IMR-90 (cell line): ENCODE data around the gene RTP5. TPM values are rescaled to one million over a fixed set of nuclear protein-coding genes. Genes with fewer than 3 reads are reported as not detected.

Experiments used
- ATAC-seq: fragments of 200-7000 bp; cut with Tn5 transposase; 2 replicates; pipeline ENCODE4 v1.9.1; 2020; ENCODE audit warnings: low read depth, mild to moderate bottlenecking, moderate library complexity
- BruUV-seq: library from RNA; stranded (reverse); fragments of 400-500 nt; replicated peaks from 2 replicates; lab custom pipeline; 2021; lab: Mats Ljungman, UMichigan
- CTCF ChIA-PET: fragments of 300-600 bp; formaldehyde crosslinking; extraction: SDS; loops from one replicate; lab custom pipeline; 2021; ENCODE audit warnings: antibody characterized with exemption; lab: Yijun Ruan, JAX
- POLR2A ChIA-PET: fragments of 300-600 bp; sonication (Branson Sonifier 250); formaldehyde crosslinking; loops from one replicate; lab custom pipeline; 2022; ENCODE audit warnings: antibody characterized with exemption; ENCODE audit not compliant: unreplicated experiment; lab: Charles Lee
- DNase-seq: peaks from one replicate; pipeline ENCODE4 v3.0.0; 2013
- H2AFZ ChIP-seq: replicated peaks from 2 replicates; pipeline ENCODE3; 2013; ENCODE audit warnings: low read length, mild to moderate bottlenecking; ENCODE audit not compliant: poor library complexity
- H2AK5ac ChIP-seq: 2 replicates; pipeline ENCODE4 v1.6.1; 2013; ENCODE audit warnings: low read depth, low read length, inconsistent platforms
- H2AK9ac ChIP-seq: replicated peaks from 2 replicates; pipeline ENCODE3; 2013; ENCODE audit warnings: mild to moderate bottlenecking, low read depth, low read length, moderate library complexity; ENCODE audit not compliant: poor library complexity
- H2BK120ac ChIP-seq: 2 replicates; pipeline ENCODE4 v1.6.1; 2013; ENCODE audit warnings: low read depth, low read length, inconsistent platforms
- H2BK15ac ChIP-seq: 3 replicates; pipeline ENCODE4 v1.6.1; 2013; ENCODE audit warnings: low read depth, low read length, inconsistent platforms
- H2BK20ac ChIP-seq: 2 replicates; pipeline ENCODE4 v1.6.1; 2013; ENCODE audit warnings: low read depth, mild to moderate bottlenecking, inconsistent platforms, low read length, moderate library complexity
- H2BK5ac ChIP-seq: 2 replicates; pipeline ENCODE4 v1.6.1; 2013; ENCODE audit warnings: mild to moderate bottlenecking, low read depth, low read length, inconsistent platforms; ENCODE audit not compliant: poor library complexity, severe bottlenecking
- H3K14ac ChIP-seq: replicated peaks from 2 replicates; pipeline ENCODE4 v1.6.1; 2013; ENCODE audit warnings: low read depth, low read length, inconsistent platforms
- H3K18ac ChIP-seq: 2 replicates; pipeline ENCODE4 v1.6.1; 2013; ENCODE audit warnings: low read depth, low read length, control low read depth
- H3K23ac ChIP-seq: 2 replicates; pipeline ENCODE4 v1.6.1; 2013; ENCODE audit warnings: low read depth, low read length, inconsistent platforms
- H3K27ac ChIP-seq: 2 replicates; pipeline ENCODE4 v1.5.1; 2013; ENCODE audit warnings: mild to moderate bottlenecking, control low read depth, low read length; ENCODE audit not compliant: insufficient read depth
- H3K27me3 ChIP-seq: 2 replicates; pipeline ENCODE4 v1.6.1; 2013; ENCODE audit warnings: low read length; ENCODE audit not compliant: control insufficient read depth, insufficient read depth
- H3K36me3 ChIP-seq: 2 replicates; pipeline ENCODE4 v1.6.1; 2013; ENCODE audit warnings: low read length, mixed read lengths; ENCODE audit not compliant: control insufficient read depth, insufficient read depth
- H3K4ac ChIP-seq: 2 replicates; pipeline ENCODE4 v1.6.1; 2013; ENCODE audit warnings: low read depth, low read length, inconsistent platforms
- H3K4me1 ChIP-seq: 2 replicates; pipeline ENCODE4 v1.6.1; 2013; ENCODE audit warnings: low read length, mixed read lengths; ENCODE audit not compliant: control insufficient read depth, insufficient read depth
- H3K4me2 ChIP-seq: 2 replicates; pipeline ENCODE4 v1.6.1; 2013; ENCODE audit warnings: low read depth, mild to moderate bottlenecking, control low read depth, low read length, moderate library complexity
- H3K4me3 ChIP-seq: 2 replicates; pipeline ENCODE4 v1.5.1; 2013; ENCODE audit warnings: low read depth, mild to moderate bottlenecking, control low read depth, low read length, moderate library complexity; ENCODE audit not compliant: insufficient read depth
- H3K56ac ChIP-seq: 2 replicates; pipeline ENCODE4 v1.6.1; 2013; ENCODE audit warnings: low read length, inconsistent platforms; ENCODE audit not compliant: insufficient read depth; ENCODE audit errors: extremely low read depth
- H3K79me1 ChIP-seq, 2 experiments: 2 replicates each; pipeline ENCODE4 v1.6.1; 2013; ENCODE audit warnings: low read length in 2 of 2, inconsistent platforms in 1 of 2, low read depth in 1 of 2
- H3K9ac ChIP-seq: 2 replicates; pipeline ENCODE4 v1.6.1; 2013; ENCODE audit warnings: low read depth, low read length, control low read depth
- H3K9me1 ChIP-seq: 2 replicates; pipeline ENCODE4 v1.6.1; 2013; ENCODE audit warnings: low read length, inconsistent platforms; ENCODE audit not compliant: insufficient read depth
- H3K9me3 ChIP-seq: 2 replicates; pipeline ENCODE4 v1.6.1; 2013; ENCODE audit warnings: low read length; ENCODE audit not compliant: control insufficient read depth, insufficient read depth
- H4K20me1 ChIP-seq: 2 replicates; pipeline ENCODE4 v1.6.1; 2013; ENCODE audit warnings: low read length, inconsistent platforms; ENCODE audit not compliant: insufficient read depth
- H4K5ac ChIP-seq: 2 replicates; pipeline ENCODE4 v1.6.1; 2013; ENCODE audit warnings: mild to moderate bottlenecking, low read depth, low read length, control low read depth
- H4K8ac ChIP-seq, 2 experiments: 2 replicates each; pipeline ENCODE4 v1.6.1; 2013; ENCODE audit warnings: low read depth in 2 of 2, low read length in 2 of 2, control low read depth in 1 of 2, inconsistent platforms in 1 of 2
- H4K91ac ChIP-seq: 2 replicates; pipeline ENCODE4 v1.6.1; 2013; ENCODE audit warnings: low read depth, low read length, inconsistent platforms; ENCODE audit not compliant: insufficient read depth
- CEBPB ChIP-seq: IDR thresholded peaks from 2 replicates; pipeline ENCODE4 v1.6.1; 2012; ENCODE audit warnings: low read depth, low read length, improper control_type of control experiment
- CHD1 ChIP-seq: IDR thresholded peaks from 2 replicates; pipeline ENCODE4 v1.6.1; 2012; ENCODE audit warnings: low read depth, low read length, improper control_type of control experiment
- MAFK ChIP-seq: IDR thresholded peaks from 2 replicates; pipeline ENCODE4 v1.6.1; 2012; ENCODE audit warnings: low read depth, low read length, improper control_type of control experiment
- MXI1 ChIP-seq: IDR thresholded peaks from 2 replicates; pipeline ENCODE4 v1.6.1; 2012; ENCODE audit warnings: low read depth, mild to moderate bottlenecking, low read length, moderate library complexity, borderline replicate concordance
- NFE2L2 ChIP-seq: fragments of 150-350 bp; IDR thresholded peaks from 2 replicates; pipeline ENCODE4 v1.6.1; 2016; ENCODE audit warnings: low read depth, mild to moderate bottlenecking, low read length
- RAD21 ChIP-seq: IDR thresholded peaks from 2 replicates; pipeline ENCODE4 v1.6.1; 2012; ENCODE audit warnings: low read length, improper control_type of control experiment
- SMC3 ChIP-seq: fragments of 150-350 bp; IDR thresholded peaks from 2 replicates; pipeline ENCODE4 v1.6.1; 2016; ENCODE audit warnings: low read depth, mild to moderate bottlenecking, antibody characterized with exemption, low read length, moderate library complexity
- WGBS, 2 experiments: methylation state at CpG; one replicate each; pipeline versions ENCODE4 v1.1.5 to v1.1.7; 2013; ENCODE audit warnings: missing lambda C conversion rate in 2 of 2; ENCODE audit not compliant: insufficient read length in 1 of 2; ENCODE audit errors: extremely low coverage in 2 of 2; 5-methylcytosine and 5-hydroxymethylcytosine counted together
- dilution Hi-C: fragments of 300-500 bp; cut with HindIII; formaldehyde crosslinking; loops from one replicate; pipeline ENCODE4 v1.14.3; 2018; ENCODE audit warnings: low sequenced_read_pairs; ENCODE audit not compliant: unreplicated experiment
- in situ Hi-C: fragments of 300-500 bp; cut with MboI; formaldehyde crosslinking; loops from 3 replicates; pipeline ENCODE4 v1.14.3; 2019; ENCODE audit warnings: low sequenced_read_pairs, inconsistent platforms, mixed read lengths
- intact Hi-C: fragments of 100-400 bp; cut with micrococcal nuclease; formaldehyde crosslinking; loops from 2 replicates; pipeline ENCODE4 v1.10.0; 2022
- polyA plus RNA-seq, 3 experiments: library from polyadenylated mRNA; depleted of rRNA; stranded (reverse); fragments of >200 nt; gene quantifications; 2 replicates each; pipeline ENCODE4 v1.2.3, GENCODE V29; 2012; ENCODE audit warnings: low replicate concordance in 1 of 3
- total RNA-seq: library from RNA; depleted of rRNA; stranded (reverse); fragments of >200 nt; gene quantifications from 2 replicates; pipeline ENCODE4 v1.2.3, GENCODE V29; 2012
- TF ChIP-seq, protein P1 (sequence below): fragments of 150-350 bp; IDR thresholded peaks from 2 replicates; pipeline ENCODE4 v1.6.1; 2017; ENCODE audit warnings: mild to moderate bottlenecking, antibody characterized with exemption, low read length, low read depth

The RTP5 gene
- total and polyA plus RNA-seq, 2 of the 4 experiments (the other 2 are of a cell fraction), result not detected

DNA sequence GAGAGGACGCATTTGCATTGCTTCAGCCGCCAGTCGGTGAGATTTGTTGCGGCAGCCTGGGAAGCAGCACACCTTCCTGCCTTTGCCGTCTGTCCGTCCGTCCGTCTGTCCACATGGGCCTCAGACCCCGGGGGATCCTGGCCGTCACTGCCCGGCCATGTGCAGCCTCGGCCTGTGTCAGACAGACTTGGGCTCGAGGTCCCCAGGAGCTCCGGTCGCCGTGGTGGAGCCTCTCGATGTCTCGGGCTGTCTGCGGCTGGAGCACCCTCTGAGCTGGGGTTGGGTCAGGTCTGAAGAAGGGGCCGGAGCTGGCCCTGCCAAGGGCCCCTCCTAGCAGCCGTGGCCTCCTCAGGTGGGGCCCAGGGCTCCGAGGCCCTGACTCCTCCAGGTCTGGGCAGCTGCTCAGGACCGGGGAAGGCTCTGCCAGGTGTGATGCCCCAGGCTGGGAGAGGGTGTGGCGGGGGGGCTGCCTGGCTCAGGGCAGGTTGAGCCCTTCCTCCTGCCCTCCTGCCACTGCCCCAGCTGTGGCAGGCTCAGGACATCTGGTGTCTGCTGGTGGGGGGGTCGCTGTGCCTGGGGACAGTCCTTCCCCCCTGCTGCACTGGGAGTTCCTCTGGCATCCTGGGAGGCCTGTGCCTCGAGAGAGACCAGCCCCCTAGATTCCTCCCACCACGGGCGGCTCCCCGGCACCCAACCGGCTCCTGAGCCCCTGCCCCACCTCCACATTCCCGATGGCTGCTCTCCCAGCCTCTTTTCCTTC is 48.7 kb upstream of the RTP5 start:
- Histone ChIP-seq H2AK9ac (no peak overlapping the region), H2AK5ac (no peak overlapping the region), H3K9ac (no peak overlapping the region), H3K36me3 (no peaks in the 10 kb centered on the region), H3K4me2 (no peak overlapping the region), H3K79me1 (no peaks in the 10 kb centered on the region), H3K27me3 (peaks cover 11% of the 10 kb centered on the region; the same call in 1 of the 2 replicates), H3K4ac (no peak overlapping the region), H4K20me1 (no peaks in the 10 kb centered on the region), H2AFZ (no peak overlapping the region), H3K18ac (no peak overlapping the region), H4K8ac (no peak overlapping the region), H3K9me1 (no peaks in the 10 kb centered on the region), H3K4me3 (no peak overlapping the region), H3K27ac (no peak overlapping the region), H4K5ac (no peak overlapping the region), H2BK120ac (no peak overlapping the region), H2BK5ac (no peak overlapping the region), H3K56ac (no peak overlapping the region), H3K9me3 (no peaks in the 10 kb centered on the region; the same call in 1 of the 2 replicates), H3K23ac (no peak overlapping the region), H3K4me1 (no peaks in the 10 kb centered on the region), H4K91ac (no peak overlapping the region), H3K14ac (no peak overlapping the region), H2BK20ac (no peak overlapping the region), H2BK15ac (no peak overlapping the region)
- in situ Hi-C loops (no loop called here), dilution Hi-C loops (no loop called here), intact Hi-C loops (no loop called here)
- DNase-seq (no peak), ATAC-seq (no peak)
- POLR2A ChIA-PET, result no interaction called here
- TF ChIP-seq NFE2L2, result no peak
- no peak for TF ChIP-seq MXI1
- no peak for TF ChIP-seq SMC3
- no peak for TF ChIP-seq CHD1
- no peak for TF ChIP-seq RAD21
- TF ChIP-seq CEBPB, result no peak
- no peak for TF ChIP-seq MAFK
- TF ChIP-seq, protein P1, sequence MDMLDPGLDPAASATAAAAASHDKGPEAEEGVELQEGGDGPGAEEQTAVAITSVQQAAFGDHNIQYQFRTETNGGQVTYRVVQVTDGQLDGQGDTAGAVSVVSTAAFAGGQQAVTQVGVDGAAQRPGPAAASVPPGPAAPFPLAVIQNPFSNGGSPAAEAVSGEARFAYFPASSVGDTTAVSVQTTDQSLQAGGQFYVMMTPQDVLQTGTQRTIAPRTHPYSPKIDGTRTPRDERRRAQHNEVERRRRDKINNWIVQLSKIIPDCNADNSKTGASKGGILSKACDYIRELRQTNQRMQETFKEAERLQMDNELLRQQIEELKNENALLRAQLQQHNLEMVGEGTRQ, result no peak
- BruUV-seq, result no TSS peak
- 79% methylated on average over 10 of the region's 31 CpGs; no CpG with 5 or more reads in 1 of the 2 experiments for WGBS, 2 experiments
- CTCF ChIA-PET, result no interaction called here
